ENCODE data around the gene EDC4.
A peak's percentile ranks its signal among the peaks of the same experiment; 100 is the strongest.

EDC4 gene

GRCh38 chr16:67868290-67868689 lies 4.6 kb upstream of the EDC4 start:
- Histone ChIP-seq H3K27me3 (ENCODE audit: insufficient read depth, poor library complexity, severe bottlenecking) (no peaks in the 10 kb centered on the region), H3K4me1 (ENCODE audit: insufficient read depth, poor library complexity, severe bottlenecking) (no peaks in the 10 kb centered on the region), H3K9me3 (ENCODE audit: severe bottlenecking) (no peaks in the 10 kb centered on the region), H3K27ac (ENCODE audit: poor library complexity, severe bottlenecking) (no peak overlapping the region), H3K4me3 (ENCODE audit: severe bottlenecking) (no peak overlapping the region), H3K36me3 (ENCODE audit: low read depth) (peaks cover 71% of the 10 kb centered on the region)
- TF ChIP-seq, protein P1, sequence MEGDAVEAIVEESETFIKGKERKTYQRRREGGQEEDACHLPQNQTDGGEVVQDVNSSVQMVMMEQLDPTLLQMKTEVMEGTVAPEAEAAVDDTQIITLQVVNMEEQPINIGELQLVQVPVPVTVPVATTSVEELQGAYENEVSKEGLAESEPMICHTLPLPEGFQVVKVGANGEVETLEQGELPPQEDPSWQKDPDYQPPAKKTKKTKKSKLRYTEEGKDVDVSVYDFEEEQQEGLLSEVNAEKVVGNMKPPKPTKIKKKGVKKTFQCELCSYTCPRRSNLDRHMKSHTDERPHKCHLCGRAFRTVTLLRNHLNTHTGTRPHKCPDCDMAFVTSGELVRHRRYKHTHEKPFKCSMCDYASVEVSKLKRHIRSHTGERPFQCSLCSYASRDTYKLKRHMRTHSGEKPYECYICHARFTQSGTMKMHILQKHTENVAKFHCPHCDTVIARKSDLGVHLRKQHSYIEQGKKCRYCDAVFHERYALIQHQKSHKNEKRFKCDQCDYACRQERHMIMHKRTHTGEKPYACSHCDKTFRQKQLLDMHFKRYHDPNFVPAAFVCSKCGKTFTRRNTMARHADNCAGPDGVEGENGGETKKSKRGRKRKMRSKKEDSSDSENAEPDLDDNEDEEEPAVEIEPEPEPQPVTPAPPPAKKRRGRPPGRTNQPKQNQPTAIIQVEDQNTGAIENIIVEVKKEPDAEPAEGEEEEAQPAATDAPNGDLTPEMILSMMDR (IDR thresholded peaks at IDR 0.05; ENCODE audit: poor library complexity, severe bottlenecking), result no peak
- DNase-seq (ENCODE audit: low spot score), result no peak
- no peak for ATAC-seq (ENCODE audit: low read depth)

GRCh38 chr16:67869653-67870052 lies 3.2 kb upstream of the EDC4 start:
- ATAC-seq (ENCODE audit: low read depth), result no peak
- no peak overlapping the region for H3K4me3 ChIP-seq (ENCODE audit: severe bottlenecking)
- H3K9me3 ChIP-seq (ENCODE audit: severe bottlenecking), result no peaks in the 10 kb centered on the region
- H3K27me3 ChIP-seq (ENCODE audit: insufficient read depth, poor library complexity, severe bottlenecking), result no peaks in the 10 kb centered on the region
- TF ChIP-seq, protein P1 (IDR thresholded peaks at IDR 0.05; ENCODE audit: poor library complexity, severe bottlenecking), result no peak
- H3K27ac ChIP-seq (ENCODE audit: poor library complexity, severe bottlenecking), result peak overlapping the region; percentile 2
- peaks cover 8% of the 10 kb centered on the region for H3K4me1 ChIP-seq (ENCODE audit: insufficient read depth, poor library complexity, severe bottlenecking)
- H3K36me3 ChIP-seq (ENCODE audit: low read depth), result peaks cover 70% of the 10 kb centered on the region
- DNase-seq (ENCODE audit: low spot score), result no peak

GRCh38 chr16:67871256-67871655 lies 1.6 kb upstream of the EDC4 start:
- DNase-seq (ENCODE audit: low spot score), result no peak
- no peak for ATAC-seq (ENCODE audit: low read depth)
- no peaks in the 10 kb centered on the region for H3K27me3 ChIP-seq (ENCODE audit: insufficient read depth, poor library complexity, severe bottlenecking)
- peak overlapping the region; percentile 2 for H3K27ac ChIP-seq (ENCODE audit: poor library complexity, severe bottlenecking)
- peaks cover 8% of the 10 kb centered on the region for H3K4me1 ChIP-seq (ENCODE audit: insufficient read depth, poor library complexity, severe bottlenecking)
- H3K36me3 ChIP-seq (ENCODE audit: low read depth), result peaks cover 61% of the 10 kb centered on the region
- no peaks in the 10 kb centered on the region for H3K9me3 ChIP-seq (ENCODE audit: severe bottlenecking)
- H3K4me3 ChIP-seq (ENCODE audit: severe bottlenecking), result no peak overlapping the region
- TF ChIP-seq, protein P1 (IDR thresholded peaks at IDR 0.05; ENCODE audit: poor library complexity, severe bottlenecking), result no peak

GRCh38 chr16:67872131-67872630 lies 671 bp upstream of the EDC4 start:
- ATAC-seq (ENCODE audit: low read depth) (no peak), DNase-seq (ENCODE audit: low spot score) (no peak)
- Histone ChIP-seq H3K36me3 (ENCODE audit: low read depth) (peaks cover 58% of the 10 kb centered on the region), H3K27me3 (ENCODE audit: insufficient read depth, poor library complexity, severe bottlenecking) (no peaks in the 10 kb centered on the region), H3K27ac (ENCODE audit: poor library complexity, severe bottlenecking) (peak overlapping the region; percentile 49), H3K4me3 (ENCODE audit: severe bottlenecking) (no peak overlapping the region), H3K9me3 (ENCODE audit: severe bottlenecking) (no peaks in the 10 kb centered on the region), H3K4me1 (ENCODE audit: insufficient read depth, poor library complexity, severe bottlenecking) (peaks cover 8% of the 10 kb centered on the region)
- TF ChIP-seq, protein P1 (IDR thresholded peaks at IDR 0.05; ENCODE audit: poor library complexity, severe bottlenecking), result no peak

Measured in RWPE2 (cell line).